IMR-90 (cell line): ENCODE results near the gene FBLN1. TPM values are rescaled to one million over a fixed set of nuclear protein-coding genes. Genes with fewer than 3 reads are reported as not detected.
A peak's percentile ranks its signal among the peaks of the same experiment; 100 is the strongest.

Source experiments
- ATAC-seq: fragments of 200-7000 bp; cut with Tn5 transposase; 2 replicates; pipeline ENCODE4 v1.9.1; 2020; ENCODE audit warnings: low read depth, mild to moderate bottlenecking, moderate library complexity
- BruUV-seq: library from RNA; stranded (reverse); fragments of 400-500 nt; replicated peaks from 2 replicates; lab custom pipeline; 2021; lab: Mats Ljungman, UMichigan
- CTCF ChIA-PET: fragments of 300-600 bp; formaldehyde crosslinking; extraction: SDS; loops from one replicate; lab custom pipeline; 2021; ENCODE audit warnings: antibody characterized with exemption; lab: Yijun Ruan, JAX
- POLR2A ChIA-PET: fragments of 300-600 bp; sonication (Branson Sonifier 250); formaldehyde crosslinking; loops from one replicate; lab custom pipeline; 2022; ENCODE audit warnings: antibody characterized with exemption; ENCODE audit not compliant: unreplicated experiment; lab: Charles Lee
- DNase-seq: peaks from one replicate; pipeline ENCODE4 v3.0.0; 2013
- H2AFZ ChIP-seq: replicated peaks from 2 replicates; pipeline ENCODE3; 2013; ENCODE audit warnings: low read length, mild to moderate bottlenecking; ENCODE audit not compliant: poor library complexity
- H2AK5ac ChIP-seq: 2 replicates; pipeline ENCODE4 v1.6.1; 2013; ENCODE audit warnings: low read depth, low read length, inconsistent platforms
- H2AK9ac ChIP-seq: replicated peaks from 2 replicates; pipeline ENCODE3; 2013; ENCODE audit warnings: mild to moderate bottlenecking, low read depth, low read length, moderate library complexity; ENCODE audit not compliant: poor library complexity
- H2BK120ac ChIP-seq: 2 replicates; pipeline ENCODE4 v1.6.1; 2013; ENCODE audit warnings: low read depth, low read length, inconsistent platforms
- H2BK15ac ChIP-seq: 3 replicates; pipeline ENCODE4 v1.6.1; 2013; ENCODE audit warnings: low read depth, low read length, inconsistent platforms
- H2BK20ac ChIP-seq: 2 replicates; pipeline ENCODE4 v1.6.1; 2013; ENCODE audit warnings: low read depth, mild to moderate bottlenecking, inconsistent platforms, low read length, moderate library complexity
- H2BK5ac ChIP-seq: 2 replicates; pipeline ENCODE4 v1.6.1; 2013; ENCODE audit warnings: mild to moderate bottlenecking, low read depth, low read length, inconsistent platforms; ENCODE audit not compliant: poor library complexity, severe bottlenecking
- H3K14ac ChIP-seq: replicated peaks from 2 replicates; pipeline ENCODE4 v1.6.1; 2013; ENCODE audit warnings: low read depth, low read length, inconsistent platforms
- H3K18ac ChIP-seq: 2 replicates; pipeline ENCODE4 v1.6.1; 2013; ENCODE audit warnings: low read depth, low read length, control low read depth
- H3K23ac ChIP-seq: 2 replicates; pipeline ENCODE4 v1.6.1; 2013; ENCODE audit warnings: low read depth, low read length, inconsistent platforms
- H3K27ac ChIP-seq: 2 replicates; pipeline ENCODE4 v1.5.1; 2013; ENCODE audit warnings: mild to moderate bottlenecking, control low read depth, low read length; ENCODE audit not compliant: insufficient read depth
- H3K27me3 ChIP-seq: 2 replicates; pipeline ENCODE4 v1.6.1; 2013; ENCODE audit warnings: low read length; ENCODE audit not compliant: control insufficient read depth, insufficient read depth
- H3K36me3 ChIP-seq: 2 replicates; pipeline ENCODE4 v1.6.1; 2013; ENCODE audit warnings: low read length, mixed read lengths; ENCODE audit not compliant: control insufficient read depth, insufficient read depth
- H3K4ac ChIP-seq: 2 replicates; pipeline ENCODE4 v1.6.1; 2013; ENCODE audit warnings: low read depth, low read length, inconsistent platforms
- H3K4me1 ChIP-seq: 2 replicates; pipeline ENCODE4 v1.6.1; 2013; ENCODE audit warnings: low read length, mixed read lengths; ENCODE audit not compliant: control insufficient read depth, insufficient read depth
- H3K4me2 ChIP-seq: 2 replicates; pipeline ENCODE4 v1.6.1; 2013; ENCODE audit warnings: low read depth, mild to moderate bottlenecking, control low read depth, low read length, moderate library complexity
- H3K4me3 ChIP-seq: 2 replicates; pipeline ENCODE4 v1.5.1; 2013; ENCODE audit warnings: low read depth, mild to moderate bottlenecking, control low read depth, low read length, moderate library complexity; ENCODE audit not compliant: insufficient read depth
- H3K56ac ChIP-seq: 2 replicates; pipeline ENCODE4 v1.6.1; 2013; ENCODE audit warnings: low read length, inconsistent platforms; ENCODE audit not compliant: insufficient read depth; ENCODE audit errors: extremely low read depth
- H3K79me1 ChIP-seq, 2 experiments: 2 replicates each; pipeline ENCODE4 v1.6.1; 2013; ENCODE audit warnings: low read length in 2 of 2, inconsistent platforms in 1 of 2, low read depth in 1 of 2
- H3K9ac ChIP-seq: 2 replicates; pipeline ENCODE4 v1.6.1; 2013; ENCODE audit warnings: low read depth, low read length, control low read depth
- H3K9me1 ChIP-seq: 2 replicates; pipeline ENCODE4 v1.6.1; 2013; ENCODE audit warnings: low read length, inconsistent platforms; ENCODE audit not compliant: insufficient read depth
- H3K9me3 ChIP-seq: 2 replicates; pipeline ENCODE4 v1.6.1; 2013; ENCODE audit warnings: low read length; ENCODE audit not compliant: control insufficient read depth, insufficient read depth
- H4K20me1 ChIP-seq: 2 replicates; pipeline ENCODE4 v1.6.1; 2013; ENCODE audit warnings: low read length, inconsistent platforms; ENCODE audit not compliant: insufficient read depth
- H4K5ac ChIP-seq: 2 replicates; pipeline ENCODE4 v1.6.1; 2013; ENCODE audit warnings: mild to moderate bottlenecking, low read depth, low read length, control low read depth
- H4K8ac ChIP-seq, 2 experiments: 2 replicates each; pipeline ENCODE4 v1.6.1; 2013; ENCODE audit warnings: low read depth in 2 of 2, low read length in 2 of 2, control low read depth in 1 of 2, inconsistent platforms in 1 of 2
- H4K91ac ChIP-seq: 2 replicates; pipeline ENCODE4 v1.6.1; 2013; ENCODE audit warnings: low read depth, low read length, inconsistent platforms; ENCODE audit not compliant: insufficient read depth
- BHLHE40 ChIP-seq: fragments of 150-350 bp; IDR thresholded peaks from 2 replicates; pipeline ENCODE4 v1.6.1; 2016; ENCODE audit warnings: mild to moderate bottlenecking, low read depth, low read length
- CHD1 ChIP-seq: IDR thresholded peaks from 2 replicates; pipeline ENCODE4 v1.6.1; 2012; ENCODE audit warnings: low read depth, low read length, improper control_type of control experiment
- CTCF ChIP-seq: conservative IDR thresholded peaks from 2 replicates; pipeline ENCODE4 v1.5.1; 2012; ENCODE audit warnings: mild to moderate bottlenecking, low read depth, low read length, improper control_type of control experiment
- ELK1 ChIP-seq: fragments of 150-350 bp; IDR thresholded peaks from 2 replicates; pipeline ENCODE4 v1.6.1; 2016; ENCODE audit warnings: low read depth, mild to moderate bottlenecking, low read length, moderate library complexity, borderline replicate concordance
- MAFK ChIP-seq: IDR thresholded peaks from 2 replicates; pipeline ENCODE4 v1.6.1; 2012; ENCODE audit warnings: low read depth, low read length, improper control_type of control experiment
- MXI1 ChIP-seq: IDR thresholded peaks from 2 replicates; pipeline ENCODE4 v1.6.1; 2012; ENCODE audit warnings: low read depth, mild to moderate bottlenecking, low read length, moderate library complexity, borderline replicate concordance
- RAD21 ChIP-seq: IDR thresholded peaks from 2 replicates; pipeline ENCODE4 v1.6.1; 2012; ENCODE audit warnings: low read length, improper control_type of control experiment
- RFX5 ChIP-seq: IDR thresholded peaks from 2 replicates; pipeline ENCODE4 v1.8.0; 2012; ENCODE audit warnings: low read depth, mild to moderate bottlenecking, low read length, moderate library complexity
- USF2 ChIP-seq: fragments of 150-350 bp; IDR thresholded peaks from 2 replicates; pipeline ENCODE4 v1.6.1; 2017; ENCODE audit warnings: mild to moderate bottlenecking, antibody characterized with exemption, low read length, low read depth
- WGBS, 2 experiments: methylation state at CpG; one replicate each; pipeline versions ENCODE4 v1.1.5 to v1.1.7; 2013; ENCODE audit warnings: missing lambda C conversion rate in 2 of 2; ENCODE audit not compliant: insufficient read length in 1 of 2; ENCODE audit errors: extremely low coverage in 2 of 2; 5-methylcytosine and 5-hydroxymethylcytosine counted together
- dilution Hi-C: fragments of 300-500 bp; cut with HindIII; formaldehyde crosslinking; loops from one replicate; pipeline ENCODE4 v1.14.3; 2018; ENCODE audit warnings: low sequenced_read_pairs; ENCODE audit not compliant: unreplicated experiment
- in situ Hi-C: fragments of 300-500 bp; cut with MboI; formaldehyde crosslinking; loops from 3 replicates; pipeline ENCODE4 v1.14.3; 2019; ENCODE audit warnings: low sequenced_read_pairs, inconsistent platforms, mixed read lengths
- intact Hi-C: fragments of 100-400 bp; cut with micrococcal nuclease; formaldehyde crosslinking; loops from 2 replicates; pipeline ENCODE4 v1.10.0; 2022
- polyA plus RNA-seq, 3 experiments: library from polyadenylated mRNA; depleted of rRNA; stranded (reverse); fragments of >200 nt; gene quantifications; 2 replicates each; pipeline ENCODE4 v1.2.3, GENCODE V29; 2012; ENCODE audit warnings: low replicate concordance in 1 of 3
- total RNA-seq: library from RNA; depleted of rRNA; stranded (reverse); fragments of >200 nt; gene quantifications from 2 replicates; pipeline ENCODE4 v1.2.3, GENCODE V29; 2012

The FBLN1 gene
- total and polyA plus RNA-seq, 2 of the 4 experiments (the other 2 are of a cell fraction), result 11.3 to 87.9 TPM

GRCh38 chr22:45459235-45459634 is 43.4 kb upstream of the FBLN1 start:
- DNase-seq (no peak), ATAC-seq (no peak)
- peak overlapping the region; percentile 54; the same call in 1 of the 2 replicates for H2AK5ac ChIP-seq
- peaks cover 12% of the 10 kb centered on the region; the same call in 1 of the 2 replicates for H3K4me1 ChIP-seq
- in situ Hi-C loops (no loop called here), intact Hi-C loops (no loop called here), dilution Hi-C loops (no loop called here)
- no peak for TF ChIP-seq ELK1
- no peak for TF ChIP-seq CTCF
- TF ChIP-seq USF2, result no peak
- no peak for TF ChIP-seq CHD1
- TF ChIP-seq BHLHE40, result no peak
- TF ChIP-seq MXI1, result no peak
- no peak for TF ChIP-seq RFX5
- no peak for TF ChIP-seq RAD21
- no peak for TF ChIP-seq MAFK
- POLR2A ChIA-PET, result no interaction called here
- H2AK9ac ChIP-seq, result no peak overlapping the region
- H3K4me3 ChIP-seq, result no peak overlapping the region
- H3K9me3 ChIP-seq, result no peaks in the 10 kb centered on the region
- H4K20me1 ChIP-seq, result no peaks in the 10 kb centered on the region
- H3K36me3 ChIP-seq, result no peaks in the 10 kb centered on the region
- H4K5ac ChIP-seq, result peak overlapping the region; percentile 53; the same call in 1 of the 2 replicates
- no peak overlapping the region for H4K8ac ChIP-seq
- no peaks in the 10 kb centered on the region for H3K27me3 ChIP-seq
- H3K9ac ChIP-seq, result no peak overlapping the region
- no peak overlapping the region for H3K4me2 ChIP-seq
- no peak overlapping the region for H3K56ac ChIP-seq
- H3K27ac ChIP-seq, result no peak overlapping the region; the same call in 1 of the 2 replicates
- no TSS peak for BruUV-seq
- 0 out of 2 replicates have a peak, but pooled peaks cover 7% of the 10 kb centered on the region for H3K9me1 ChIP-seq
- H2BK120ac ChIP-seq, result 0 out of 2 replicates have a peak overlapping the region, but pooled peaks have one; percentile 33
- CTCF ChIA-PET, result no interaction called here
- 0 out of 2 replicates have a peak overlapping the region, but pooled peaks have one; percentile 4 for H4K91ac ChIP-seq
- H3K4ac ChIP-seq, result 0 out of 2 replicates have a peak overlapping the region, but pooled peaks have one; percentile 21
- H2BK5ac ChIP-seq, result no peak overlapping the region
- no peaks in the 10 kb centered on the region for H3K79me1 ChIP-seq
- peak overlapping the region; percentile 71; the same call in 1 of the 3 replicates for H2BK15ac ChIP-seq
- no peak overlapping the region for H3K14ac ChIP-seq
- H2AFZ ChIP-seq, result no peak overlapping the region
- 77% methylated on average over 3 of the region's 8 CpGs; no CpG with 5 or more reads in 1 of the 2 experiments for WGBS, 2 experiments
- no peak overlapping the region for H2BK20ac ChIP-seq
- no peak overlapping the region for H3K23ac ChIP-seq
- H3K18ac ChIP-seq, result peak overlapping the region; percentile 83; the same call in 1 of the 2 replicates
